Panc1 (cell line): ENCODE measurements around the gene SNCG. TPM values are rescaled to one million over a fixed set of nuclear protein-coding genes. Genes with fewer than 3 reads are reported as not detected.

Experiments
- ATAC-seq: fragments of 200-7000 bp; cut with Tn5 transposase; 2 replicates; pipeline ENCODE4 v1.9.1; 2020; ENCODE audit warnings: mild to moderate bottlenecking, moderate library complexity
- BruUV-seq: library from RNA; stranded (reverse); fragments of 400-500 nt; replicated peaks from 2 replicates; lab custom pipeline; 2021; lab: Mats Ljungman, UMichigan
- CTCF ChIA-PET: fragments of 300-600 bp; sonication (Branson Sonifier 250); formaldehyde crosslinking; loops from one replicate; lab custom pipeline; 2022; ENCODE audit warnings: antibody characterized with exemption; lab: Charles Lee
- POLR2A ChIA-PET: fragments of 300-600 bp; sonication (Branson Sonifier 250); formaldehyde crosslinking; loops from one replicate; lab custom pipeline; 2022; ENCODE audit warnings: antibody characterized with exemption; lab: Charles Lee
- DNase-seq: peaks from one replicate; pipeline ENCODE4 v3.0.0-alpha.2; 2010; ENCODE audit warnings: low read depth, low spot score
- H3K27ac ChIP-seq: 2 replicates; pipeline ENCODE4 v1.5.1; 2011; ENCODE audit warnings: mild to moderate bottlenecking, low read length, inconsistent platforms
- H3K27me3 ChIP-seq: fragments of 200-500 bp; sonication (Bioruptor generic); 2 replicates; pipeline ENCODE4 v1.6.0; 2014; ENCODE audit warnings: low read length, inconsistent platforms; ENCODE audit not compliant: control insufficient read depth, insufficient read depth
- H3K36me3 ChIP-seq: fragments of 200-500 bp; sonication (Bioruptor generic); 2 replicates; pipeline ENCODE4 v1.5.1; 2014; ENCODE audit warnings: inconsistent platforms, mild to moderate bottlenecking, low read length, moderate library complexity; ENCODE audit not compliant: control insufficient read depth, insufficient read depth
- H3K4me1 ChIP-seq: 2 replicates; pipeline ENCODE4 v1.5.1; 2011; ENCODE audit warnings: inconsistent platforms, mild to moderate bottlenecking, low read length, moderate library complexity; ENCODE audit not compliant: control insufficient read depth, insufficient read depth
- H3K4me3 ChIP-seq, 2 experiments: 2 replicates each; pipeline ENCODE4 v1.5.1; 2011 to 2012; ENCODE audit warnings: low read depth in 2 of 2, low read length in 2 of 2, mild to moderate bottlenecking in 2 of 2, inconsistent platforms in 1 of 2, moderate library complexity in 1 of 2
- H3K9me3 ChIP-seq: fragments of 200-500 bp; sonication (Bioruptor generic); 2 replicates; pipeline ENCODE4 v1.5.1; 2014; ENCODE audit warnings: low read depth, mild to moderate bottlenecking, inconsistent platforms, low read length, moderate library complexity; ENCODE audit not compliant: control insufficient read depth, insufficient read depth
- CTCF ChIP-seq: fragments of 450-650 bp; IDR thresholded peaks from 2 replicates; pipeline ENCODE4 v1.5.1; 2017; ENCODE audit warnings: mild to moderate bottlenecking
- POLR2AphosphoS5 ChIP-seq: IDR thresholded peaks from 2 replicates; pipeline ENCODE4 v1.6.1; 2012; ENCODE audit warnings: mild to moderate bottlenecking, low read depth, low read length, moderate library complexity
- REST ChIP-seq, 2 experiments: IDR thresholded peaks; 2 replicates each; pipeline ENCODE4 v1.6.1; 2011 to 2012; ENCODE audit warnings: low read depth in 2 of 2, control low read depth in 1 of 2, low read length in 1 of 2, mild to moderate bottlenecking in 1 of 2, moderate library complexity in 1 of 2; ENCODE audit not compliant: insufficient read depth in 1 of 2
- SIN3A ChIP-seq: IDR thresholded peaks from 2 replicates; pipeline ENCODE4 v1.6.1; 2012; ENCODE audit warnings: low read depth, mild to moderate bottlenecking, low read length, moderate library complexity, borderline replicate concordance; ENCODE audit not compliant: insufficient read depth
- TCF7L2 ChIP-seq: IDR thresholded peaks from 2 replicates; pipeline ENCODE4 v1.6.1; 2011; ENCODE audit warnings: mild to moderate bottlenecking, low read depth, low read length, inconsistent platforms
- in situ Hi-C: cut with HindIII; loops from 2 replicates; pipeline ENCODE4 v1.10.0; 2016; ENCODE audit warnings: low sequenced_read_pairs, low pct_unique_long_range_greater_than_20kb
- intact Hi-C: fragments of 100-400 bp; cut with micrococcal nuclease; formaldehyde crosslinking; loops from one replicate; pipeline ENCODE4 v1.10.0; 2022; ENCODE audit not compliant: unreplicated experiment
- total RNA-seq: library from RNA; stranded (reverse); gene quantifications from one replicate; pipeline ENCODE4 v1.2.1, GENCODE V29; 2021; ENCODE audit not compliant: unreplicated experiment

SNCG gene
- total RNA-seq, 1 experiment from 2014 or later = 5.2 TPM

GRCh38 chr10:86967481-86967941 lies 9.1 kb downstream of the SNCG start:
- intact Hi-C loops (no loop called here), in situ Hi-C loops (no loop called here)
- Histone ChIP-seq H3K27me3 (no peaks in the 10 kb centered on the region), H3K4me3 (no peak overlapping the region), H3K4me1 (peaks cover 48% of the 10 kb centered on the region), H3K27ac (no peak overlapping the region), H3K36me3 (no peaks in the 10 kb centered on the region; the same call in 1 of the 2 replicates), H3K9me3 (no peaks in the 10 kb centered on the region)
- POLR2A ChIA-PET = no interaction called here
- CTCF ChIA-PET = interaction anchor here (1.3 to 1.7 kb wide), 4 partner anchors 9 to 28 kb away, joined by 3 to 43 read pairs (median 12); no protein-coding TSS in a partner anchor
- no peak for ATAC-seq
- TF ChIP-seq POLR2AphosphoS5 = no peak
- no peak for TF ChIP-seq REST (IDR thresholded peaks at IDR 0.05; ENCODE audit: insufficient read depth in 1 of 2, low read depth in 2 of 2, low read length in 1 of 2)
- no peak for TF ChIP-seq CTCF
- no peak for TF ChIP-seq TCF7L2
- TF ChIP-seq SIN3A = no peak
- DNase-seq = no peak
- BruUV-seq = no TSS peak

GRCh38 chr10:86968271-86968993 lies 10.0 kb downstream of the SNCG start, which contains the start of gene ADIRF:
TSS of gene ADIRF (plus strand) at chr10:86968482. CDS start at chr10:86968545, 63 bp downstream.
- in situ Hi-C loops = no loop called here
- intact Hi-C loops = no loop called here
- ChIA-PET POLR2A (interaction anchor here (0.7 kb wide), 2 partner anchors 288 to 496 kb away, joined by 3 to 4 read pairs; no protein-coding TSS in a partner anchor), CTCF (interaction anchor here (0.6 to 2.0 kb wide), 3 partner anchors 20 to 565 kb away, joined by 3 to 13 read pairs (median 4); no protein-coding TSS in a partner anchor)
- Histone ChIP-seq H3K27me3 (no peaks in the 10 kb centered on the region), H3K9me3 (no peaks in the 10 kb centered on the region), H3K36me3 (no peaks in the 10 kb centered on the region; the same call in 1 of the 2 replicates), H3K4me3 (peak within 1 kb of the TSS; percentile 28 to 77), H3K4me1 (peaks cover 48% of the 10 kb centered on the region), H3K27ac (no peak within 1 kb of the TSS)
- BruUV-seq = no TSS peak
- DNase-seq (no peak), ATAC-seq (peak; percentile 3; the same call in 1 of the 2 replicates)
- no peak for TF ChIP-seq TCF7L2
- no peak for TF ChIP-seq REST (IDR thresholded peaks at IDR 0.05; ENCODE audit: insufficient read depth in 1 of 2, low read depth in 2 of 2, low read length in 1 of 2)
- TF ChIP-seq SIN3A = no peak
- no peak for TF ChIP-seq POLR2AphosphoS5
- no peak for TF ChIP-seq CTCF
